ENCODE results near the gene IQSEC3.

The IQSEC3 gene

DNA sequence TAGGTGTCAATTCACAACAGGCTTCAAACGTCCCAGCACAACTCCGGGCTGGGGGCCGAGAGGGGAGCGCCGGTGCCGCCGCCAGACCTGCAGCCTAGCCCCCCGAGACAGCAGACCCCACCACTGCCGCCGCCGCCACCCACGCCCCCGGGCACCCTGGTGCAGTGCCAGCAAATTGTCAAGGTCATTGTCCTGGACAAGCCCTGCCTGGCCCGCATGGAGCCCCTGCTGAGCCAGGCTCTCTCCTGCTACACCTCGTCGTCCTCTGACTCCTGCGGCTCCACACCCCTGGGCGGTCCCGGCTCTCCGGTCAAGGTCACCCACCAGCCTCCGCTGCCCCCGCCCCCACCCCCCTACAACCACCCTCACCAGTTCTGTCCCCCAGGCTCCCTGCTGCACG lies 108.0 kb downstream of the IQSEC3 start:
- TF ChIP-seq ZNF132 (tag by site-specific recombination; IDR thresholded peaks at IDR 0.05; ENCODE audit: borderline replicate concordance) (no peak), ZSCAN18 (tag by site-specific recombination; IDR thresholded peaks at IDR 0.05) (no peak), ZNF473 (tag by site-specific recombination; IDR thresholded peaks at IDR 0.05) (no peak), ZNF530 (tag by site-specific recombination; IDR thresholded peaks at IDR 0.05; ENCODE audit: low read depth) (no peak), ZBTB1 (tag by site-specific recombination; IDR thresholded peaks at IDR 0.05) (no peak), ZNF514 (tag by site-specific recombination; IDR thresholded peaks at IDR 0.05) (no peak), EGR2 (tag by site-specific recombination; IDR thresholded peaks at IDR 0.05; ENCODE audit: low read depth) (no peak), REPIN1 (tag by site-specific recombination; IDR thresholded peaks at IDR 0.05; ENCODE audit: low read depth) (no peak), SP3 (tag by site-specific recombination; IDR thresholded peaks at IDR 0.05) (no peak), ZNF585B (tag by site-specific recombination; IDR thresholded peaks at IDR 0.05) (no peak), ZNF354C (tag by site-specific recombination; IDR thresholded peaks at IDR 0.05; ENCODE audit: borderline replicate concordance, low read depth) (no peak), BCL6B (tag by site-specific recombination; IDR thresholded peaks at IDR 0.05) (no peak), YY2 (tag by site-specific recombination; IDR thresholded peaks at IDR 0.05) (no peak), KLF16 (tag by site-specific recombination; IDR thresholded peaks at IDR 0.05) (no peak)
- H3K9me3 ChIP-seq (ENCODE audit: control insufficient read depth, insufficient read depth, low read depth, low read length): no peaks in the 10 kb centered on the region
- H3K36me3 ChIP-seq (ENCODE audit: control insufficient read depth in 2 of 2, insufficient read depth in 1 of 2, low read length in 2 of 2): no peaks in the 10 kb centered on the region
- no peaks in the 10 kb centered on the region for H3K4me1 ChIP-seq (ENCODE audit: control insufficient read depth, insufficient read depth, low read length)
- H3K4me3 ChIP-seq (ENCODE audit: low read depth, low read length): no peak overlapping the region
- no peak overlapping the region for H3K27ac ChIP-seq (ENCODE audit: extremely low read depth, low read depth, low read length)
- CTCF ChIA-PET: interaction anchor here (1.8 kb wide), 1 partner anchor 16 kb away, joined by 5 read pairs; no protein-coding TSS in a partner anchor
- POLR2A ChIA-PET: no interaction called here

DNA sequence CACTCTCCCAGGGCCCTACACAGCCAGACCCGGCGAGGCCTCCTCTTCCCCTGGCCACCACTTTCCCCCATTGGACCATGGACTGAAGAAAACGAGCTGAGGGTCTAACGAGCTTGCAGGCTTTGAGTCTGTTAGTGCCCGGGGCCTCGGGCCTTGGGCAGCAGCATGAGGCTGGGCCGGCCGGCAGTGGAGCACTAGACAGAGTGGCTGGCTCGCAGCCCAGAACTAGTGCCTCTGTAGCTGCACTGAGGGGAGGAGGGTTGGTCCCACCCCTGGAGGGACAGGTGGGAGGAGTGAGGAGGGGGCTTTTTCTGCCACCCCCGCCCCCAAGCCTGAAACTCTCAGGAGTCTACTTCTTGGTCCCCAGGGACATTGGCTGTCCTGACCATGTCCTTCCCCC lies 108.7 kb downstream of the IQSEC3 start:
- Histone ChIP-seq H3K27ac (ENCODE audit: extremely low read depth, low read depth, low read length) (no peak overlapping the region), H3K9me3 (ENCODE audit: control insufficient read depth, insufficient read depth, low read depth, low read length) (no peaks in the 10 kb centered on the region), H3K4me3 (ENCODE audit: low read depth, low read length) (no peak overlapping the region), H3K4me1 (ENCODE audit: control insufficient read depth, insufficient read depth, low read length) (no peaks in the 10 kb centered on the region), H3K36me3 (ENCODE audit: control insufficient read depth in 2 of 2, insufficient read depth in 1 of 2, low read length in 2 of 2) (no peaks in the 10 kb centered on the region)
- ChIA-PET POLR2A (no interaction called here), CTCF (interaction anchor here (0.6 to 1.8 kb wide), 2 partner anchors 14 to 15 kb away, joined by 3 to 5 read pairs; no protein-coding TSS in a partner anchor)
- TF ChIP-seq SETDB1 (IDR thresholded peaks at IDR 0.05; ENCODE audit: insufficient read length, low read length) (no peak), TCF7L2 (IDR thresholded peaks at IDR 0.05; ENCODE audit: borderline replicate concordance, low read depth, low read length) (no peak), ZNF24 (tag by site-specific recombination; IDR thresholded peaks at IDR 0.05) (no peak), ZNF670 (tag by site-specific recombination; IDR thresholded peaks at IDR 0.05; ENCODE audit: low read depth) (no peak), ZFHX2 (tag by site-specific recombination; conservative IDR thresholded peaks at IDR 0.05) (0 out of 2 replicates have a peak, but pooled peaks have one; percentile 29), KLF9 (tag by site-specific recombination; IDR thresholded peaks at IDR 0.05; ENCODE audit: low read depth) (no peak), ZNF501 (tag by site-specific recombination; IDR thresholded peaks at IDR 0.05) (no peak), ZNF521 (tag by site-specific recombination; IDR thresholded peaks at IDR 0.05) (no peak), ZNF792 (tag by site-specific recombination; IDR thresholded peaks at IDR 0.05) (no peak), ZNF169 (tag by site-specific recombination; IDR thresholded peaks at IDR 0.05) (no peak), ZNF514 (tag by site-specific recombination; IDR thresholded peaks at IDR 0.05) (no peak), ZBTB48 (tag by site-specific recombination; IDR thresholded peaks at IDR 0.05) (no peak), ZNF132 (tag by site-specific recombination; IDR thresholded peaks at IDR 0.05; ENCODE audit: borderline replicate concordance) (no peak)
- TF ChIP-seq, protein P1, sequence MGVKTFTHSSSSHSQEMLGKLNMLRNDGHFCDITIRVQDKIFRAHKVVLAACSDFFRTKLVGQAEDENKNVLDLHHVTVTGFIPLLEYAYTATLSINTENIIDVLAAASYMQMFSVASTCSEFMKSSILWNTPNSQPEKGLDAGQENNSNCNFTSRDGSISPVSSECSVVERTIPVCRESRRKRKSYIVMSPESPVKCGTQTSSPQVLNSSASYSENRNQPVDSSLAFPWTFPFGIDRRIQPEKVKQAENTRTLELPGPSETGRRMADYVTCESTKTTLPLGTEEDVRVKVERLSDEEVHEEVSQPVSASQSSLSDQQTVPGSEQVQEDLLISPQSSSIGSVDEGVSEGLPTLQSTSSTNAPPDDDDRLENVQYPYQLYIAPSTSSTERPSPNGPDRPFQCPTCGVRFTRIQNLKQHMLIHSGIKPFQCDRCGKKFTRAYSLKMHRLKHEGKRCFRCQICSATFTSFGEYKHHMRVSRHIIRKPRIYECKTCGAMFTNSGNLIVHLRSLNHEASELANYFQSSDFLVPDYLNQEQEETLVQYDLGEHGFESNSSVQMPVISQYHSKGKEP (tag by site-specific recombination; IDR thresholded peaks at IDR 0.05): no peak
- TF ChIP-seq, protein P2, sequence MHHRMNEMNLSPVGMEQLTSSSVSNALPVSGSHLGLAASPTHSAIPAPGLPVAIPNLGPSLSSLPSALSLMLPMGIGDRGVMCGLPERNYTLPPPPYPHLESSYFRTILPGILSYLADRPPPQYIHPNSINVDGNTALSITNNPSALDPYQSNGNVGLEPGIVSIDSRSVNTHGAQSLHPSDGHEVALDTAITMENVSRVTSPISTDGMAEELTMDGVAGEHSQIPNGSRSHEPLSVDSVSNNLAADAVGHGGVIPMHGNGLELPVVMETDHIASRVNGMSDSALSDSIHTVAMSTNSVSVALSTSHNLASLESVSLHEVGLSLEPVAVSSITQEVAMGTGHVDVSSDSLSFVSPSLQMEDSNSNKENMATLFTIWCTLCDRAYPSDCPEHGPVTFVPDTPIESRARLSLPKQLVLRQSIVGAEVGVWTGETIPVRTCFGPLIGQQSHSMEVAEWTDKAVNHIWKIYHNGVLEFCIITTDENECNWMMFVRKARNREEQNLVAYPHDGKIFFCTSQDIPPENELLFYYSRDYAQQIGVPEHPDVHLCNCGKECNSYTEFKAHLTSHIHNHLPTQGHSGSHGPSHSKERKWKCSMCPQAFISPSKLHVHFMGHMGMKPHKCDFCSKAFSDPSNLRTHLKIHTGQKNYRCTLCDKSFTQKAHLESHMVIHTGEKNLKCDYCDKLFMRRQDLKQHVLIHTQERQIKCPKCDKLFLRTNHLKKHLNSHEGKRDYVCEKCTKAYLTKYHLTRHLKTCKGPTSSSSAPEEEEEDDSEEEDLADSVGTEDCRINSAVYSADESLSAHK (tag by site-specific recombination; IDR thresholded peaks at IDR 0.05): no peak
- TF ChIP-seq, protein P3, sequence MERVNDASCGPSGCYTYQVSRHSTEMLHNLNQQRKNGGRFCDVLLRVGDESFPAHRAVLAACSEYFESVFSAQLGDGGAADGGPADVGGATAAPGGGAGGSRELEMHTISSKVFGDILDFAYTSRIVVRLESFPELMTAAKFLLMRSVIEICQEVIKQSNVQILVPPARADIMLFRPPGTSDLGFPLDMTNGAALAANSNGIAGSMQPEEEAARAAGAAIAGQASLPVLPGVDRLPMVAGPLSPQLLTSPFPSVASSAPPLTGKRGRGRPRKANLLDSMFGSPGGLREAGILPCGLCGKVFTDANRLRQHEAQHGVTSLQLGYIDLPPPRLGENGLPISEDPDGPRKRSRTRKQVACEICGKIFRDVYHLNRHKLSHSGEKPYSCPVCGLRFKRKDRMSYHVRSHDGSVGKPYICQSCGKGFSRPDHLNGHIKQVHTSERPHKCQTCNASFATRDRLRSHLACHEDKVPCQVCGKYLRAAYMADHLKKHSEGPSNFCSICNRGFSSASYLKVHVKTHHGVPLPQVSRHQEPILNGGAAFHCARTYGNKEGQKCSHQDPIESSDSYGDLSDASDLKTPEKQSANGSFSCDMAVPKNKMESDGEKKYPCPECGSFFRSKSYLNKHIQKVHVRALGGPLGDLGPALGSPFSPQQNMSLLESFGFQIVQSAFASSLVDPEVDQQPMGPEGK (tag by site-specific recombination; IDR thresholded peaks at IDR 0.05): peak; percentile 40; the same call in 1 of the 2 replicates
